NCI-H1092 treated with DMSO at 0.1 percent for 48 hours (cell line): ENCODE results near the gene RRM2.

Experiments used
- DNase-seq: peaks from one replicate; lab custom pipeline; 2025; lab: John Stamatoyannopoulos, UW

The RRM2 gene

GRCh38 chr2:10172033-10172871, 49.7 kb downstream of the RRM2 start:
- DNase-seq: no peak

GRCh38 chr2:10173258-10174005, 50.9 kb downstream of the RRM2 start:
- no peak for DNase-seq

DNA sequence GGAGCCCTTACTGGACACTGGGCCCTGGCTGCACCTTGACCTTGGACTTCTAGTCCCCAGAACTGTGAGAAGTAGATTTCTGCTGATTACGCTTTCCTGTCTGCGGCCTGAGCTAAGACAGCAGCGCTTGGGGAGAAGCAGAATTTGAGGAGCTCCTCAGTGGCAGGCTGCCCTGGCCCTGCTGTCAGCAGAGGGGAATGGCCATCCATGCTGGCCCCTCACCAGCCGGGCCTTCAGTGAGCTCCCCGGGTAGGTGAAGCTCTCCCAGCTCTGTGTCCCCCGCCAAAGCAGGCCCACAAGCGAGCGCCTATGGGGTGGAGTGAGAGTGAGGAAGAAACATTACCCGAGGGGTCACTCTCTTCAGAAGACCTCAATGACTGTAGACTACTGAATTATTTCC, 51.6 kb downstream of the RRM2 start:
- DNase-seq: no peak

DNA sequence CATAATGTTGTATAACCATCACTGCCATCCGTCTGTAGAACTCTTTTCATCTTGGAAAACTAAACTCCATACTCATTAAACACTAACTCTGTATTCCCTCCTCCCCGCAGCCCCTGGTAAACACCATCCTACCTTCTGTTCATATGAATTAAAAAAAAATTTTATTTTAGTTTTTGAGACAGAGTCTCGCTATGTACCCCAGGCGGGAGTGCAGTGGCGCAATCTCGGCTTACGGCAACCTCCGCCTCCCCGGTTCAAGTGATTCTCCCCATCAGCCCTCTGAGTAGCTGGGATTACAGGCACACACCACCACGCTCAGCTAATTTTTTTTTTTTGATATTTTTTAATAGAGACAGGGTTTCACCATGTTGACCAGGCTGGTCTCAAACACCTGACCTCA, 52.9 kb downstream of the RRM2 start:
- no peak for DNase-seq

DNA sequence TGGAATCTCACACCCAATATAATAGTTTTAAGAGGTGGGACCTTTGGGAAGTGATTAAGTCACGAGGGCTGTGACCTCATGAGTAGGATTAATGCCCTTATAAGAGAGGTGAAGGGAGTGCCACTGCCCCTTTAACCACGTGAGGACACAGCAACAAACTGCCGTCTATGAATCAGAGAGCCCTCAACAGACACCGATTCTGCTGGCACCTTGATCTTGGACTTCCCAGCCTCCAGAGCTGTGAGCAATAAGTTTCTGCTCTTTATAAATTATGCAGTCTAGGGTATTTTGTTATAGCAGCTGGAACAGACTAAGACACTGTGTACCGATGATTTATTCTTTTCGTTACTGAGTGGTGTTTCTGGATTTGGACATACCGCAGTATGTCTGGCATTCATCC, 56.2 kb downstream of the RRM2 start:
- no peak for DNase-seq

DNA sequence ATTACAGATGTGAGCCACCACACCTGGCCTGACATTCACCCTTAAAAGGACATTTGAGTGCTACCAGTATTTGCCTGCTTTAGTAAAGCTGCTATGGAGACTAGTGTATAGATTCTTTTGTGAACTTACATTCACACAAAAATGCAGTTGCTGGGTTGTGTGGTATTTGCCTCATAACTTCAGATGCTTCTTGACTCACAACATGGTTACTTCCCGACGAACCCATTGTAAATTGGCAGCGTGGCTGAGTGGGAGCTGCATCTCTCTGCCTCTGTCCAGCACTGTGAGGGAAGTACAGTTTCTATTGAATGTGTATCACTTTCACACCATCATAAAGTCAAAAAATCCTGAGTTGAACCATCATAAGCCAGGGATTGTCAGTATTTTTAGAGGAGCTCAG, 56.9 kb downstream of the RRM2 start:
- DNase-seq: no peak

- DNase-seq: no peak
Observed at GRCh38 chr2:10180229-10180628, 57.7 kb downstream of the RRM2 start.
